Psoas muscle (tissue), 8 donors: ENCODE data around the gene IGFLR1. TPM values are rescaled to one million over a fixed set of nuclear protein-coding genes. Genes with fewer than 3 reads are reported as not detected.

Experiments used
- ATAC-seq, 4 donors: fragments of 200-7000 bp; cut with Tn5 transposase; one replicate each; pipeline ENCODE4 v1.9.1; 2020; ENCODE audit warnings: moderate library complexity in 3 of 4, mild to moderate bottlenecking in 2 of 4
- DNase-seq, 2 donors: peaks; one replicate each; pipeline ENCODE4 v3.0.0-alpha.2; 2020
- H3K27ac ChIP-seq: fragments of 200-600 bp; one replicate; pipeline ENCODE4 v1.8.0; 2022
- H3K27me3 ChIP-seq, 3 donors: fragments of 200-600 bp in 1 of 3; one replicate each; pipeline versions ENCODE4 v1.6.1 to v1.8.0; 2013 to 2022; ENCODE audit warnings: low read length in 2 of 3, mild to moderate bottlenecking in 2 of 3, moderate library complexity in 1 of 3; ENCODE audit not compliant: insufficient read depth in 3 of 3
- H3K36me3 ChIP-seq, 2 donors: fragments of 200-600 bp in 1 of 2; one replicate each; pipeline versions ENCODE4 v1.6.1 to v1.8.0; 2013 to 2022; ENCODE audit warnings: low read depth in 1 of 2, mild to moderate bottlenecking in 1 of 2, moderate library complexity in 1 of 2; ENCODE audit not compliant: insufficient read depth in 1 of 2
- H3K4me1 ChIP-seq: fragments of 200-600 bp; one replicate; pipeline ENCODE4 v1.8.0; 2022
- H3K4me3 ChIP-seq: fragments of 200-600 bp; one replicate; pipeline ENCODE4 v1.8.0; 2022; ENCODE audit warnings: mild to moderate bottlenecking
- H3K9me3 ChIP-seq: fragments of 200-600 bp; one replicate; pipeline ENCODE4 v1.8.0; 2022
- WGBS, 3 donors: extraction: QIAGEN DNeasy Blood & Tissue Kit; methylation state at CpG; one replicate each; pipeline versions ENCODE4 v1.1.6 to v1.1.7; 2013; 5-methylcytosine and 5-hydroxymethylcytosine counted together
- intact Hi-C, 2 donors: fragments of 100-400 bp; cut with DNase I; formaldehyde crosslinking; loops; one replicate each; pipeline versions ENCODE4 v1.11.0 to v1.14.2; 2022
- long read RNA-seq, 2 donors: library from polyadenylated mRNA; unstranded; transcript quantifications; one replicate each; pipeline ENCODE4 v2.0.0, GENCODE V29; 2021
- polyA plus RNA-seq, 3 donors: library from polyadenylated mRNA; stranded (reverse); fragments of 200-250 nt; gene quantifications; one replicate each; pipeline ENCODE4 v1.2.3, GENCODE V29; 2013
- total RNA-seq, 4 donors: library from RNA; stranded (reverse); fragmentation: NEBNext Ultra II Directional in 2 of 4; extraction: Animal tissue kit (Norgen Biotek cat#: 25700) in 2 of 4; gene quantifications; one replicate each; pipeline versions ENCODE4 v1.2.1 to v1.2.4, GENCODE V29; 2021 to 2023
- TF ChIP-seq, protein P1 (sequence below): fragments of 200-600 bp; IDR thresholded peaks from one replicate; pipeline ENCODE4 v1.8.0; 2022; ENCODE audit warnings: antibody characterized with exemption
- donor health status: healthy with polysubstance abuse.
- donor health status: DM: no; HTN: no; CAD: no; lungs with moderate emphysema.
- donor health status: Bipolar disorder and iron deficiency.
- donor health status: healthy.
- donor health status: DM: yes; HTN: yes; CAD: no.
- donor health status: DM: no; HTN: no; CAD: no.
- donor health status: DM: no; HTN: no; CAD: no.
- donor health status: DM: yes; HTN: yes; CAD: no.

The IGFLR1 gene, protein sequence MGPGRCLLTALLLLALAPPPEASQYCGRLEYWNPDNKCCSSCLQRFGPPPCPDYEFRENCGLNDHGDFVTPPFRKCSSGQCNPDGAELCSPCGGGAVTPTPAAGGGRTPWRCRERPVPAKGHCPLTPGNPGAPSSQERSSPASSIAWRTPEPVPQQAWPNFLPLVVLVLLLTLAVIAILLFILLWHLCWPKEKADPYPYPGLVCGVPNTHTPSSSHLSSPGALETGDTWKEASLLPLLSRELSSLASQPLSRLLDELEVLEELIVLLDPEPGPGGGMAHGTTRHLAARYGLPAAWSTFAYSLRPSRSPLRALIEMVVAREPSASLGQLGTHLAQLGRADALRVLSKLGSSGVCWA
- 10 to 100 TPM in 1 of 4 donors, 1 to 10 TPM in 3; 2.0 to 12.4 (median 2.4) TPM for total RNA-seq
- 10 to 100 TPM in 1 of 3 donors, 1 to 10 TPM in 2; 5.8 to 11.9 (median 9.9) TPM for polyA plus RNA-seq
- long read RNA-seq, donor 1, partial matches to known transcripts = 0 of 1 reads
- long read RNA-seq, donor 1, other reads (novel, unspliced or antisense) = 1 of 1 reads
- long read RNA-seq, donor 2, partial matches to known transcripts = 0 of 4 reads
- long read RNA-seq, donor 2, other reads (novel, unspliced or antisense) = 4 of 4 reads

DNA sequence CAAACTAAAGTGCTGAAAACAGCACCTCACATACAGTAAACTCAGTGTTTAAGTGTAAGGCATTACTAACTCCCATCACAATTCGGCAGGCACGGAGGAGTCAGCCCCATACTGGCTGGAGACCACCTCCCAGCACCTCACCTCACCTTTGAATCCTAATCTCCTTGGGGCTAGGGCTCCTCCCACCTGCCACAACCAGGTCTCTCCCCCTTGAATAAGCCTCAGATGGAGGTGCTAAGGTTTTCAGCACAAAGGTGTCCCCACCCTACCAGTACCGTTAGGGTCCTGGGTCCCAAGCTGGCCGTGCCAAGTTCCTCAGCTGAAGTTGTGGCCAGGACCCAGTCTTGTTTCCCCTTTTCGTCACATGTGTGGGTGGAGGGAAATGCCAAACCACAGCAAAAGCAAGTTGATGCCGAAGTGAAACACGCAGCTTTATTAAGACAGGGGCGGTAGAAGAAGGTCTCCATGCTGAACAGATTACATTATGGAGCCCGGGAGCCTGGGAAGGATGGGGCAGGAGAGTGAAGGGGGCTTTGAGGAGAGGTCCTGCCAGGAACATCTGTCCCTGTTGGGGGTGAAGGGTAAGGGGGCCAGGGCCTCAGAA, at the start of gene IGFLR1:
IGFLR1 (minus strand) TSS at position 332 of the 604 bp plus-strand sequence. CDS start 1,272 bp downstream, outside the sequence.
- Histone ChIP-seq H3K9me3 (no peaks in the 10 kb centered on the region), H3K27me3 (no peaks in the 10 kb centered on the region), H3K27ac (peak within 1 kb of the TSS; percentile 73), H3K36me3 (peaks cover 0 to 51% of the 10 kb centered on the region in 2 donors), H3K4me1 (peaks cover 33% of the 10 kb centered on the region), H3K4me3 (peak within 1 kb of the TSS; percentile 71)
- 76 to 87% (median 80%) methylated on average over 9 of the region's 9 CpGs for WGBS, 3 donors
- intact Hi-C loops = no loop called here
- ATAC-seq (no peak), DNase-seq (no peak)
- TF ChIP-seq, protein P1, sequence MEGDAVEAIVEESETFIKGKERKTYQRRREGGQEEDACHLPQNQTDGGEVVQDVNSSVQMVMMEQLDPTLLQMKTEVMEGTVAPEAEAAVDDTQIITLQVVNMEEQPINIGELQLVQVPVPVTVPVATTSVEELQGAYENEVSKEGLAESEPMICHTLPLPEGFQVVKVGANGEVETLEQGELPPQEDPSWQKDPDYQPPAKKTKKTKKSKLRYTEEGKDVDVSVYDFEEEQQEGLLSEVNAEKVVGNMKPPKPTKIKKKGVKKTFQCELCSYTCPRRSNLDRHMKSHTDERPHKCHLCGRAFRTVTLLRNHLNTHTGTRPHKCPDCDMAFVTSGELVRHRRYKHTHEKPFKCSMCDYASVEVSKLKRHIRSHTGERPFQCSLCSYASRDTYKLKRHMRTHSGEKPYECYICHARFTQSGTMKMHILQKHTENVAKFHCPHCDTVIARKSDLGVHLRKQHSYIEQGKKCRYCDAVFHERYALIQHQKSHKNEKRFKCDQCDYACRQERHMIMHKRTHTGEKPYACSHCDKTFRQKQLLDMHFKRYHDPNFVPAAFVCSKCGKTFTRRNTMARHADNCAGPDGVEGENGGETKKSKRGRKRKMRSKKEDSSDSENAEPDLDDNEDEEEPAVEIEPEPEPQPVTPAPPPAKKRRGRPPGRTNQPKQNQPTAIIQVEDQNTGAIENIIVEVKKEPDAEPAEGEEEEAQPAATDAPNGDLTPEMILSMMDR = no peak

DNA sequence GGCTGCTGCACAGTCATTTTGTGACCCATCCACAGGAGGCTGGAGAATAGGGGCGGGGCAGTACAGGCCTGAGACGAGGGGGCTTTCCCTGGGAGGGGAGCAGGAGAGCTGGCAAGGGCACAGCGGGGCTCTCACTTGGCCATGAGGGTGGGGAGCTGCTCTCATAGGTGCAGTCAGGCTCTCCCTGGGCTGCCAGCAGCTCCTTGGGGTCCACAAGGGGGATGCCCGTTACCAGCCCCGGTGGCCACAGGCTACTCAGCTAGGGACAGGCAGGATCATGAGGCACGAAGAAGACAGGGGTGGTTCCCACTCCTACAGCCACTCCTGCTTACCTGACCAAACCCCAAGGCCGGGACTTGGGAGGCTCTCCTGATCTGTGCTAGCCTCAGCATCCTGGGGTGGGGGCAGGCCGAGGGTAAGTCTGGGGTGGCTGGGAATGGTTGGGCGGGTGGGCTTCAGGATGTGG, 49.6 kb upstream of the IGFLR1 start:
- no peak overlapping the region for H3K4me3 ChIP-seq
- 85 to 86% (median 85%) methylated on average over 9 of the region's 9 CpGs for WGBS, 3 donors
- intact Hi-C loops = no loop called here
- no peaks in the 10 kb centered on the region for H3K4me1 ChIP-seq
- no peaks in the 10 kb centered on the region for H3K9me3 ChIP-seq
- no peak for DNase-seq
- no peak for ATAC-seq
- TF ChIP-seq, protein P1 = no peak
- H3K27ac ChIP-seq = no peak overlapping the region
- peaks cover 0 to 12% (median under 1%) of the 10 kb centered on the region in 3 donors for H3K27me3 ChIP-seq
- H3K36me3 ChIP-seq = no peaks in the 10 kb centered on the region

- ATAC-seq = peak in 1 of 4 donors; percentile 43
- no peak for DNase-seq
- Histone ChIP-seq H3K27me3 (peaks cover 0 to 6% (median 0%) of the 10 kb centered on the region in 3 donors), H3K4me3 (no peak overlapping the region), H3K4me1 (no peaks in the 10 kb centered on the region), H3K9me3 (no peaks in the 10 kb centered on the region), H3K27ac (no peak overlapping the region), H3K36me3 (no peaks in the 10 kb centered on the region)
- intact Hi-C loops = no loop called here
- 52 to 61% (median 55%) methylated on average over 17 to 20 of the region's 20 CpGs for WGBS, 3 donors
- TF ChIP-seq, protein P1 = no peak
These were observed 48.9 kb upstream of the IGFLR1 start for GRCh38 chr19:35790981-35791813.
